Left lung (tissue), 10 donors: ENCODE data around the gene WDR12. TPM values are rescaled to one million over a fixed set of nuclear protein-coding genes. Genes with fewer than 3 reads are reported as not detected.

Source experiments
- ATAC-seq: fragments of 200-7000 bp; cut with Tn5 transposase; one replicate; pipeline ENCODE4 v1.9.1; 2020; ENCODE audit warnings: moderate library complexity
- DNase-seq, 4 donors: peaks; one replicate each; pipeline ENCODE4 v3.0.0-alpha.2; 2013 to 2020
- H3K27ac ChIP-seq, 2 donors: fragments of 200-600 bp; sonication (generic) in 1 of 2; one replicate each; pipeline versions ENCODE4 v1.5.0 to v1.8.0; 2020 to 2021
- H3K27me3 ChIP-seq, 2 donors: fragments of 200-600 bp; sonication (generic) in 1 of 2; one replicate each; pipeline versions ENCODE4 v1.5.0 to v1.8.0; 2020 to 2021
- H3K36me3 ChIP-seq, 2 donors: fragments of 200-600 bp; sonication (generic) in 1 of 2; one replicate each; pipeline versions ENCODE4 v1.5.0 to v1.8.0; 2020 to 2021
- H3K4me1 ChIP-seq, 2 donors: fragments of 200-600 bp; one replicate each; pipeline ENCODE4 v1.8.0; 2021
- H3K4me3 ChIP-seq, 2 donors: fragments of 200-600 bp; sonication (generic) in 1 of 2; one replicate each; pipeline versions ENCODE4 v1.5.0 to v1.8.0; 2020 to 2021; ENCODE audit warnings: mild to moderate bottlenecking in 1 of 2
- H3K9me3 ChIP-seq, 2 donors: fragments of 200-600 bp; sonication (generic) in 1 of 2; one replicate each; pipeline versions ENCODE4 v1.5.0 to v1.8.0; 2020 to 2021
- intact Hi-C, 2 donors: fragments of 100-400 bp; cut with DNase I; formaldehyde crosslinking; loops; one replicate each; pipeline versions ENCODE4 v1.11.2 to v1.14.2; 2022
- polyA plus RNA-seq, 6 donors: library from polyadenylated mRNA; unstranded; fragments of 120-200 nt; gene quantifications; one replicate each; pipeline ENCODE4 v1.2.1, GENCODE V29; 2013; ENCODE audit not compliant: insufficient read length in 6 of 6
- total RNA-seq, 2 donors: library from RNA; stranded (reverse); fragmentation: NEBNext Ultra II Directional; extraction: Animal tissue kit (Norgen Biotek cat#: 25700); gene quantifications; one replicate each; pipeline ENCODE4 v1.2.1, GENCODE V29; 2021
- TF ChIP-seq, protein P1 (sequence below), 2 donors: fragments of 200-600 bp; sonication (generic) in 1 of 2; IDR thresholded peaks; one replicate each; pipeline versions ENCODE4 v1.5.0 to v1.8.0; 2021; ENCODE audit warnings: antibody characterized with exemption in 2 of 2
- donor health status: DM: no; HTN: yes; CAD: no.
- donor health status: DM: no; HTN: no; CAD: no.

The WDR12 gene
- total and polyA plus RNA-seq, 8 donors = 35.4 to 91.3 (median 77.5) TPM

DNA sequence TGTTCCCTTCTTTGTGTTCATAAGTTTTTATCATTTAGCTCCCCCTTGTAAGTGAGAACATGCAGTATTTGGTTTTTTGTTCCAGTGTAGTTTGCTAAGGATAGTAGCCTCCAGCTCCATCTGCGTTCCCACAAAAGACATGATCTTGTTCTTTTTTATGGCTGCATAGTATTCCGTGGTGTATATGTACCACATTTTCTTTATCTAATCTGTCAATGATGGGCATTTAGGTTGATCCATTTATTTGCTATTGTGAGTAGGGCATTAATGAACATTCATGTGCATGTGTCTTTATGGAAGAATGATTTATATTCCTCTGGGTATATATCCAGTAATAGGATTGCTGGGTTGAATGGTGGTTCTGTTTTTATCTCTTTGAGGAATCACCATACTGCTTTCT lies 34.0 kb upstream of the WDR12 start:
- Histone ChIP-seq H3K27me3 (no peaks in the 10 kb centered on the region), H3K4me1 (no peaks in the 10 kb centered on the region), H3K27ac (no peak overlapping the region), H3K9me3 (peaks cover 0 to 13% of the 10 kb centered on the region in 2 donors), H3K4me3 (no peak overlapping the region), H3K36me3 (peaks cover 0 to 10% of the 10 kb centered on the region in 2 donors)
- TF ChIP-seq, protein P1, sequence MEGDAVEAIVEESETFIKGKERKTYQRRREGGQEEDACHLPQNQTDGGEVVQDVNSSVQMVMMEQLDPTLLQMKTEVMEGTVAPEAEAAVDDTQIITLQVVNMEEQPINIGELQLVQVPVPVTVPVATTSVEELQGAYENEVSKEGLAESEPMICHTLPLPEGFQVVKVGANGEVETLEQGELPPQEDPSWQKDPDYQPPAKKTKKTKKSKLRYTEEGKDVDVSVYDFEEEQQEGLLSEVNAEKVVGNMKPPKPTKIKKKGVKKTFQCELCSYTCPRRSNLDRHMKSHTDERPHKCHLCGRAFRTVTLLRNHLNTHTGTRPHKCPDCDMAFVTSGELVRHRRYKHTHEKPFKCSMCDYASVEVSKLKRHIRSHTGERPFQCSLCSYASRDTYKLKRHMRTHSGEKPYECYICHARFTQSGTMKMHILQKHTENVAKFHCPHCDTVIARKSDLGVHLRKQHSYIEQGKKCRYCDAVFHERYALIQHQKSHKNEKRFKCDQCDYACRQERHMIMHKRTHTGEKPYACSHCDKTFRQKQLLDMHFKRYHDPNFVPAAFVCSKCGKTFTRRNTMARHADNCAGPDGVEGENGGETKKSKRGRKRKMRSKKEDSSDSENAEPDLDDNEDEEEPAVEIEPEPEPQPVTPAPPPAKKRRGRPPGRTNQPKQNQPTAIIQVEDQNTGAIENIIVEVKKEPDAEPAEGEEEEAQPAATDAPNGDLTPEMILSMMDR (IDR thresholded peaks at IDR 0.05) = no peak
- DNase-seq = no peak
- intact Hi-C loops = no loop called here
- no peak for ATAC-seq

DNA sequence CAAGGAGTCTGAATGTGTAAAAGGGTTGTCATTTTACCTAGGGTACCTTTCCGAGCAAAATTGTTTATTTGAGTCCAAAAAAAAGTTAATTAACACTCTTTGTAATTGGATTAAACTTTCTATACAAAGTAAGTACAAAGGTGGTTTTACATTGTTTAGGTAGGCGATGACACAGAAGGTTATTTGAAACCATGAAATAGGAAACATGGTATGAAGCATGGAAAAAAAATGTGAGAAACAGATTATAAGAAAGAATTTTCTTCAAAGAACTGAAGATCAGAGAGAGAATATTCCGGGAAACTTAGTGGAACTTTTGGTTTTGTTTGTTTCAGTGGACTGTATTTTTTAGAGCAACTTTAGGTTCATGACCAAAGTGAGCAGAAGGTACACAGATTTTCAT lies 33.3 kb upstream of the WDR12 start:
- no peak for ATAC-seq
- Histone ChIP-seq H3K9me3 (peaks cover 0 to 13% of the 10 kb centered on the region in 2 donors), H3K36me3 (peaks cover 0 to 10% of the 10 kb centered on the region in 2 donors), H3K27me3 (no peaks in the 10 kb centered on the region), H3K27ac (no peak overlapping the region), H3K4me1 (no peaks in the 10 kb centered on the region), H3K4me3 (no peak overlapping the region)
- intact Hi-C loops = no loop called here
- TF ChIP-seq, protein P1 (IDR thresholded peaks at IDR 0.05) = no peak
- no peak for DNase-seq

DNA sequence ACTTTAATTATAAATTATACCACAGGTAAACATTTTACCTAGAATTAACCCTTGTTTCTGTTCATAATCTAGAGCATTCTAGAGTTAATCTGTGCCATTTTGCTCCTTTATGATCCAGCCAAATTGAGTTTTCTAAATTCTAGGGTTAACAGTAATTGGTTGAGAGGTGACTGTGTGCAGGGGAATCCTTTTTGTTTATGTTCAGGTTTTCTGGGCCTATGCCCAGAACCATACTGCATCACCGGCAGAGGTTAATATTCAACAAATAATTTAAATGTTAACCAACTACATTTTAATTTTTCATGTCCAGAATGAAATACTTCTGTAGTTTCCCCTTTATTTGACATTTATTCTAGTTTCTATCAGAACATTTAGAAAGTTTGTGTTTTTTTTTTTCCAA lies 32.9 kb upstream of the WDR12 start:
- intact Hi-C loops = no loop called here
- Histone ChIP-seq H3K27ac (no peak overlapping the region), H3K27me3 (no peaks in the 10 kb centered on the region), H3K4me3 (no peak overlapping the region), H3K9me3 (peaks cover 0 to 13% of the 10 kb centered on the region in 2 donors), H3K36me3 (peaks cover 0 to 10% of the 10 kb centered on the region in 2 donors), H3K4me1 (no peaks in the 10 kb centered on the region)
- DNase-seq (no peak), ATAC-seq (no peak)
- TF ChIP-seq, protein P1 (IDR thresholded peaks at IDR 0.05) = no peak

DNA sequence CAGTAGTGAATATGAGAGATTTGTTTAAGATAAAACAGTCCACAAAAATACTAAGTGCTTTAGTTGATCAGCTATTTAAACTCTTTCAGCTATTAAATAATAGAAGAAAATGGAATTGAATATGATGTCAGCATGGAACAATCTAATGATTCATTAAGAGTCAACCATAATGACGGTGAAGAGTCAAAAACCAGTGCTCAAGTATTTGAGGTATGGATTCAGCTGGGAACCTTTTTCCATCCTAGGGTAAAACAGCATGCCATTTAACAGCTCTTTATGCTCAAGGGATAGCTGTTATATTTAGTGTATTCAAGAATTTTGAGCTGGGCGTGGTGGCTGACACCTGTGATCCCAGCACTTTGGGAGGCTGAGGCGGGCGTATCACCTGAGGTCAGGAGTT lies 30.3 kb upstream of the WDR12 start:
- ATAC-seq = no peak
- Histone ChIP-seq H3K36me3 (peaks cover 0 to 17% of the 10 kb centered on the region in 2 donors), H3K27me3 (no peaks in the 10 kb centered on the region), H3K4me1 (no peaks in the 10 kb centered on the region), H3K27ac (no peak overlapping the region), H3K4me3 (no peak overlapping the region), H3K9me3 (no peaks in the 10 kb centered on the region)
- intact Hi-C loops = no loop called here
- DNase-seq = no peak
- TF ChIP-seq, protein P1 (IDR thresholded peaks at IDR 0.05) = no peak

DNA sequence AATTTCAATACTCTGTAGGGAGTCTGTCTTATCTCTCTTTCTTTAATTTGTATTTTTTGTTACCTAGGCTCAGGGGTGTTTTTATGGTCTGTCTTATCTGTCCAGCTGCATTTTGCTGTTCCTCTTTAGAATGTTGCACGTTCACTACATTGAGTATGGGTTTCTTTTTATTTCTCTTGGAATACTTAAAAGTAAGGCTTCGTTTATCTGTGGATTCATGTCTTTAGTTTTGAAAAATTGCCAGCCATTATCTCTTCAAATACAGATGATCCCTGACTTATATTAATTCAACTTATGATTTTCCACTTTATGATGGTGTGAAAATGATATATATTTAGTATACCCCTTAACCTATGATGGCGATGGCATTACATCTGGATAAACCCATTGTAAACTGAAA lies 27.5 kb upstream of the WDR12 start:
- no peaks in the 10 kb centered on the region for H3K9me3 ChIP-seq
- DNase-seq (no peak), ATAC-seq (no peak)
- H3K4me3 ChIP-seq = no peak overlapping the region
- intact Hi-C loops = no loop called here
- no peaks in the 10 kb centered on the region for H3K27me3 ChIP-seq
- no peaks in the 10 kb centered on the region for H3K4me1 ChIP-seq
- TF ChIP-seq, protein P1 (IDR thresholded peaks at IDR 0.05) = no peak
- H3K36me3 ChIP-seq = peaks cover 0 to 22% of the 10 kb centered on the region in 2 donors
- no peak overlapping the region for H3K27ac ChIP-seq
